Sigmoid colon (tissue), 7 donors: ENCODE results near the gene RAMP1. TPM values are rescaled to one million over a fixed set of nuclear protein-coding genes. Genes with fewer than 3 reads are reported as not detected.

Source experiments
- DNase-seq: peaks from one replicate; pipeline ENCODE4 v3.0.0-alpha.2; 2019
- H3K27ac ChIP-seq, 4 donors: fragments of 200-600 bp; sonication (generic); one replicate each; pipeline ENCODE4 v1.5.1; 2016 to 2019; ENCODE audit warnings: mild to moderate bottlenecking in 1 of 4
- H3K27me3 ChIP-seq, 3 donors: fragments of 200-600 bp; sonication (generic); one replicate each; pipeline ENCODE4 v1.5.1; 2019; ENCODE audit warnings: mild to moderate bottlenecking in 1 of 3
- H3K36me3 ChIP-seq, 4 donors: fragments of 200-600 bp; sonication (generic); one replicate each; pipeline ENCODE4 v1.5.1; 2016 to 2019
- H3K4me1 ChIP-seq, 4 donors: fragments of 200-600 bp; sonication (generic); one replicate each; pipeline ENCODE4 v1.5.1; 2017 to 2019
- H3K4me3 ChIP-seq, 4 donors: fragments of 200-600 bp; sonication (generic); one replicate each; pipeline ENCODE4 v1.5.1; 2017 to 2019; ENCODE audit warnings: mild to moderate bottlenecking in 2 of 4, moderate library complexity in 1 of 4
- H3K9me3 ChIP-seq, 4 donors: fragments of 200-600 bp in 3 of 4; sonication (generic) in 3 of 4; one replicate each; pipeline versions ENCODE4 v1.5.1 to v1.6.1; 2013 to 2019
- EP300 ChIP-seq, 4 donors: sonication (generic); formaldehyde crosslinking; IDR thresholded peaks; one replicate each; pipeline ENCODE4 v1.6.1; 2017; ENCODE audit warnings: antibody characterized with exemption in 4 of 4
- POLR2A ChIP-seq, 2 donors: fragments of 450-650 bp; IDR thresholded peaks; one replicate each; pipeline ENCODE4 v1.6.1; 2016; ENCODE audit warnings: antibody characterized with exemption in 2 of 2, mild to moderate bottlenecking in 2 of 2, moderate library complexity in 2 of 2
- POLR2AphosphoS5 ChIP-seq, 4 donors: sonication (generic); formaldehyde crosslinking; IDR thresholded peaks; one replicate each; pipeline ENCODE4 v1.6.1; 2017; ENCODE audit warnings: antibody characterized with exemption in 4 of 4
- WGBS, 2 donors: extraction: QIAGEN DNeasy Blood & Tissue Kit; methylation state at CpG; one replicate each; pipeline ENCODE4 v1.1.7; 2013; 5-methylcytosine and 5-hydroxymethylcytosine counted together
- intact Hi-C: fragments of 100-400 bp; cut with DNase I; formaldehyde crosslinking; loops from one replicate; pipeline ENCODE4 v1.15.1; 2023
- polyA plus RNA-seq, 3 donors: library from polyadenylated mRNA; stranded (reverse); fragments of 200-250 nt; gene quantifications; one replicate each; pipeline ENCODE4 v1.2.3, GENCODE V29; 2013
- total RNA-seq, 4 donors: library from RNA; depleted of rRNA; stranded (reverse); fragments of >200 nt; gene quantifications; one replicate each; pipeline ENCODE4 v1.1.0, GENCODE V29; 2016
- TF ChIP-seq, protein P1 (sequence below), 4 experiments: fragments of 450-650 bp in 3 of 4; fragments of 200-600 bp in 1 of 4; IDR thresholded peaks; one replicate each; pipeline ENCODE4 v1.5.1; 2016 to 2019; ENCODE audit warnings: antibody characterized with exemption in 4 of 4, mild to moderate bottlenecking in 3 of 4, moderate library complexity in 2 of 4
- donor health status: healthy with polysubstance abuse.
- donor health status: Bipolar disorder and iron deficiency.
- donor health status: healthy.

RAMP1 gene
- total and polyA plus RNA-seq, 7 donors = 13.2 to 788 (median 372) TPM; not detected in 1

DNA sequence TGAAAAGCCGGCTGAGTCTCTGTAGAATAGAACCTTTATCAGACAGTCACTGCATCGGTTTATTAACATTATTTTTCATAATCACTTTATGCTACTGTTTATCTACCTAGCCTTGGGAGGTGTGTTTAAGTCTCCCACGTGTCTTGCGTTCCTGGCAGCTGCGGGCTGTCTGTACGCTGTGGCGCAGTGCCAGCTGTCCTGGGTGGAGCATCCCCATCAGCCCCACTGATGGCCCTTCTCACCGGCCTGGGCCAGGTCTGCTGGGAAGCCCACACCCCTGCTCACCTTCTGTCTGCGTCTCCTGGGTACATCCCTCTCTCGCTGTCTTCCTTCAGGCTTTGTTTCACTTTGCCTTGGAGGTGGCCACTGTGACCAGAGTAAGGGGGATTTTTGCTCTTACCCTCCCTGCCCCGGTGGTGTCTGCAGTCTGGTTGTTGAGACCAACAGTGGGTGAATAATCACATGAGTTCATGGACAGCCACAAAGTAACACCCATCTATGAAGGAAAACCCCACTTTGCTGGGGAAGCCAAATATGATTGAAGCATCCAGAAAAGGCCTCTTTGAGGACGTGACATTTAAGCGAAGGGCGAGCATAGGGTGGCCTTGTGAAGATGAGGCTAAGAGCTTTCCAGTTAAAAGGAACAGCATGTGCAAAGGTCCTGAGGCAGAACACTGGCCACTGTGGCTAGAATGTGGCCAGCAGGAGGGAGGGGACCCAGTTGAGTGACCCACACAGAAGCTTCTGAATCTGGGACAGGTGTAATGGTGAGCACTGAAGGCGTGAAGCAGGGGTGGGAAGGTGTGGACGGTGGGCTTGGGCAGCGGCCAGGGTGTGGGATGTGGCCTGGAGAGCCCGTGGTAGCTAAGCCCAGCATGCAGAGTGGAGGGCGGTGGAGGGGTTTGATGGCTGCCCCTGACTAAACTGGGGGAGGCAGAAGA is 41.7 kb downstream of the RAMP1 start:
- Histone ChIP-seq H3K9me3 (no peaks in the 10 kb centered on the region), H3K4me1 (peaks cover 0 to 81% (median 77%) of the 10 kb centered on the region in 4 donors), H3K4me3 (no peak overlapping the region), H3K27me3 (no peaks in the 10 kb centered on the region), H3K27ac (peak overlapping the region; percentile 54 to 97 (median 94)), H3K36me3 (peaks cover 0 to 16% (median 0%) of the 10 kb centered on the region in 4 donors)
- intact Hi-C loops = no loop called here
- TF ChIP-seq POLR2A (IDR thresholded peaks at IDR 0.05) = no peak
- no peak for TF ChIP-seq EP300 (IDR thresholded peaks at IDR 0.05)
- DNase-seq = peak; percentile 59
- WGBS, 2 donors = 62 to 82% methylated on average over 19 of the region's 19 CpGs

DNA sequence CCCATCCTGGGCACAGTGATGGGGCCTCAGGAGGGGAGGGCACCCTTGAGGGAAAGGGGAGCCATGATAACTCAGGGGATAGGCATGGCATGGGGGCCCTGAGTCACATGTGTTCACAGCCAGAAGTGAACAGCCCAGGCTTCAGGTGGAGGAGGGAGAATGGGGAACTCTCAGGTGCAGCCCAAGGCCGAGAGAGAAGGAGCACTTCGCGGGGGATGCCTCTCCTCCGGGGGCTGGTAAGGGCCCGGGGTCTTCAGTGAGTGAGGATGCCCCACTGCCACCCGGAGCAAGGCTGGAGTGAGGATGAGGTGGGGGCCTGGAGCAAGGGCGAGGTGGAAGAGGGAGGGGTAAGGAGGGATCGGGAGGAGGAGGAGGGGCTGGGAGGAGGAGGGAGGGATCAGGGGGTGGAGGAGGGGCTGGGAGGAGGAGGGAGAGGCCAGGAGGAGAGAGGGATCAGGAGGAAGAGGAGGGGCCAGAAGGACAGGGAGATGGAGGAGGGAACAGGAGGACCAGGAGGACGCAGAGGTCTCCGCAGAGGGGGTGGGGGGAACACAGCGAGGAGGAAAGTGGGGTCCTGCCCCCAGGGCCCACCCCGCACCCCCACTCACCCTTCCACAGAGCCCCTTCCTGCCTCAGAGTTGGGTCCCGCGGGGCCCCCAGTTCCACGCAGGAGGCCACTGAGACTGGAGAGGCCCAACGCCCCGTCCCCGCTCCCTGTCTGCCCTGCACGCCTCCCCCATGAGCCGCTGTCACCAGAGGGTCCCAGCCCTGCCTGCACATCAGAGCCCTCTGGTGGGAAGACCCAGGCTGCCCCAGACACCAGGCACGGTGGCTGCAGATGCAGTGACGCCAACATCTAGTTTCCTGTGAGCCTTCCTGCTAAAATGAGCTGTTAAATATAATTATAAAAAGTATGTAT is 42.8 kb downstream of the RAMP1 start:
- peak overlapping the region; percentile 54 to 97 (median 94) for H3K27ac ChIP-seq
- WGBS, 2 donors = 70 to 87% methylated on average over 22 of the region's 22 CpGs
- no peaks in the 10 kb centered on the region for H3K9me3 ChIP-seq
- H3K4me1 ChIP-seq = peaks cover 0 to 70% (median 67%) of the 10 kb centered on the region in 4 donors
- no peak overlapping the region for H3K4me3 ChIP-seq
- DNase-seq = peak; percentile 62
- H3K27me3 ChIP-seq = no peaks in the 10 kb centered on the region
- intact Hi-C loops = no loop called here
- peaks cover 0 to 16% (median 0%) of the 10 kb centered on the region in 4 donors for H3K36me3 ChIP-seq
- TF ChIP-seq EP300 (IDR thresholded peaks at IDR 0.05) (no peak), POLR2A (IDR thresholded peaks at IDR 0.05) (no peak), POLR2AphosphoS5 (IDR thresholded peaks at IDR 0.05) (no peak)
- TF ChIP-seq, protein P1, sequence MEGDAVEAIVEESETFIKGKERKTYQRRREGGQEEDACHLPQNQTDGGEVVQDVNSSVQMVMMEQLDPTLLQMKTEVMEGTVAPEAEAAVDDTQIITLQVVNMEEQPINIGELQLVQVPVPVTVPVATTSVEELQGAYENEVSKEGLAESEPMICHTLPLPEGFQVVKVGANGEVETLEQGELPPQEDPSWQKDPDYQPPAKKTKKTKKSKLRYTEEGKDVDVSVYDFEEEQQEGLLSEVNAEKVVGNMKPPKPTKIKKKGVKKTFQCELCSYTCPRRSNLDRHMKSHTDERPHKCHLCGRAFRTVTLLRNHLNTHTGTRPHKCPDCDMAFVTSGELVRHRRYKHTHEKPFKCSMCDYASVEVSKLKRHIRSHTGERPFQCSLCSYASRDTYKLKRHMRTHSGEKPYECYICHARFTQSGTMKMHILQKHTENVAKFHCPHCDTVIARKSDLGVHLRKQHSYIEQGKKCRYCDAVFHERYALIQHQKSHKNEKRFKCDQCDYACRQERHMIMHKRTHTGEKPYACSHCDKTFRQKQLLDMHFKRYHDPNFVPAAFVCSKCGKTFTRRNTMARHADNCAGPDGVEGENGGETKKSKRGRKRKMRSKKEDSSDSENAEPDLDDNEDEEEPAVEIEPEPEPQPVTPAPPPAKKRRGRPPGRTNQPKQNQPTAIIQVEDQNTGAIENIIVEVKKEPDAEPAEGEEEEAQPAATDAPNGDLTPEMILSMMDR (IDR thresholded peaks at IDR 0.05) = no peak

DNA sequence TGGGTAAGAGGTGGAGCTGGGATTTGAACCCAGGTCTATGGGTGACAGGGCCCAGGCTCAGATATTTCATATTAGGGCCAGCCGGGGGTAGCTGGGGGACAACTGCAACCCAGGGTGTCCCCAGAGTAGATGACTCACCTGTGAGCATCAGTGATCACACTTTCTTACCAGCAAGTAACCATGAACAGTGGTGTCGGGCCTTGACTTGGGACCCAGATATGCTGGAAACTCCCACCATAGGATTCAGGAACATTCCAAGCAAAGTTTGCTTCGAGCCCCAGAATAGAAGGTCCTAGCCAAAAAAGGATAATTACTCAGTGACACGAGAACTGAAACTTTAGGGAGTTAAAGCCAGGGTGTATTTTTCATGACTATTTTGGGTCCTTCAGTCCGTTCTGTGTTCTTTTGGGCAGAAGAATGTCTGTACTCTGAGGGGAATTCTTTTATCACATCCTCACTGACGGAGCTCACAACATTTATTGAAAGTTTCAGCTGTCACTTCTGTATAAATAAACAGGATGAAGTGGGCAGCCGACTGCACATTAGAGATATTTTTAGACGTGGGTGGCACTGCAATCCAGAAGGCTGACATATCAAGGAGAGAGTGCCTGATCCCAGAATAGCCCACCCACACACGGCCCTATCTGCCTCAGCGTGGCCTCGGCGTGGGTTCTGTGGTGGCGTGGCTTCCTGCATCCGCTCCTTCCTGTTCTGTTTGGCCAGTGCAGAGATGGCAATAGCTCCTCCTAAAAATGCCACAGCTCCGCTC is 45.6 kb downstream of the RAMP1 start:
- peak; percentile 82 for DNase-seq
- H3K9me3 ChIP-seq = no peaks in the 10 kb centered on the region
- H3K27me3 ChIP-seq = no peaks in the 10 kb centered on the region
- peak overlapping the region; percentile 77 to 97 (median 94) for H3K27ac ChIP-seq
- peaks cover 0 to 26% (median 0%) of the 10 kb centered on the region in 4 donors for H3K36me3 ChIP-seq
- peaks cover 0 to 45% (median 42%) of the 10 kb centered on the region in 4 donors for H3K4me1 ChIP-seq
- TF ChIP-seq POLR2AphosphoS5 (IDR thresholded peaks at IDR 0.05) (peak in 3 of 4 donors; percentile 69 to 72 (median 69)), EP300 (IDR thresholded peaks at IDR 0.05) (peak in 3 of 4 donors; percentile 59 to 87 (median 84)), POLR2A (IDR thresholded peaks at IDR 0.05) (no peak)
- TF ChIP-seq, protein P1 (IDR thresholded peaks at IDR 0.05) = no peak
- 35 to 65% methylated on average over 15 of the region's 15 CpGs for WGBS, 2 donors
- H3K4me3 ChIP-seq = no peak overlapping the region
- intact Hi-C loops = no loop called here

DNA sequence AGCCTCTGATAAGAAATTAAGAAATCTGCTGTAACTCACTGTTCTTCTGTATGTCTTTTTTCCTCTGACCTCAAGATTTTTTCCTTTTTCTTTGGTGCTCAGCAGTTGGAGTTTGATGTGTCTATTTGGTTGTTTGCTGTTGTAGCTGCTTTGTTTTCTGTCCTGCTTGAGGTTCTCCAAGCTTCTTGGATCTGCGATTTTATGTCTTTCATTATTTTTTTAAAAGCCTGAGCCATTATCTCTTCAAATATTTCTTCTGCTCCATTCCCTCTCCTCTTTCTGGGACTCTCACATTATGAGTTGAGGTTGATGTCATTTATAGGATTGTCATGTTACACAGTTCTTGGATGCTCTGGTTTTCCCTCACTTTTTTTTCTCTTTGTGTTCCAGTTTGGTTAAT is 47.7 kb downstream of the RAMP1 start:
- Histone ChIP-seq H3K4me3 (no peak overlapping the region), H3K9me3 (no peaks in the 10 kb centered on the region), H3K27me3 (no peaks in the 10 kb centered on the region), H3K36me3 (peaks cover 0 to 32% (median 3%) of the 10 kb centered on the region in 4 donors), H3K27ac (peak overlapping the region in 2 of 4 donors; percentile 97), H3K4me1 (peaks cover 0 to 32% (median 27%) of the 10 kb centered on the region in 4 donors)
- DNase-seq = no peak
- intact Hi-C loops = no loop called here
- WGBS, 2 donors = 96% methylated on average over 1 of the region's 1 CpG
- TF ChIP-seq POLR2A (IDR thresholded peaks at IDR 0.05) (no peak), EP300 (IDR thresholded peaks at IDR 0.05) (no peak), POLR2AphosphoS5 (IDR thresholded peaks at IDR 0.05) (no peak)
- TF ChIP-seq, protein P1 (IDR thresholded peaks at IDR 0.05) = no peak
